HepG2 (cell line): ENCODE results near the gene NOB1. TPM values are rescaled to one million over a fixed set of nuclear protein-coding genes. Genes with fewer than 3 reads are reported as not detected.

ENCODE experiments used
- CREM ChIP-seq, 2 experiments: sonication (generic) in 1 of 2; formaldehyde crosslinking in 1 of 2; IDR thresholded peaks; 2 replicates each; pipeline versions ENCODE4 v1.4.0 to v1.6.1; 2016 to 2020; ENCODE audit warnings: antibody characterized with exemption in 1 of 2, mild to moderate bottlenecking in 1 of 2, missing genetic modification reagents in 1 of 2
- HNRNPUL1 ChIP-seq: fragments of 200-400 bp; formaldehyde crosslinking; IDR thresholded peaks from 2 replicates; pipeline ENCODE4 v1.6.1; 2017; ENCODE audit warnings: low read depth, mild to moderate bottlenecking, low read length, moderate library complexity
- REPIN1 ChIP-seq: sonication (generic); formaldehyde crosslinking; IDR thresholded peaks from 2 replicates; pipeline ENCODE4 v1.8.0; 2022; ENCODE audit warnings: missing genetic modification reagents, low read depth, mild to moderate bottlenecking, borderline replicate concordance
- SP140L ChIP-seq: sonication (generic); formaldehyde crosslinking; IDR thresholded peaks from 2 replicates; pipeline ENCODE4 v1.4.0; 2020; ENCODE audit warnings: missing genetic modification reagents, borderline replicate concordance
- ZFY ChIP-seq: sonication (generic); formaldehyde crosslinking; IDR thresholded peaks from 2 replicates; pipeline ENCODE4 v1.4.0; 2020; ENCODE audit warnings: missing genetic modification reagents
- ZMYM4 ChIP-seq: sonication (generic); formaldehyde crosslinking; IDR thresholded peaks from 2 replicates; pipeline ENCODE4 v1.8.1; 2023; ENCODE audit warnings: mild to moderate bottlenecking, missing genetic modification reagents
- ZNF329 ChIP-seq: sonication (generic); formaldehyde crosslinking; IDR thresholded peaks from 2 replicates; pipeline ENCODE4 v1.9.0; 2021; ENCODE audit warnings: low read depth, mild to moderate bottlenecking, missing genetic modification reagents
- ZNF713 ChIP-seq: sonication (generic); formaldehyde crosslinking; IDR thresholded peaks from 2 replicates; pipeline ENCODE4 v1.4.0; 2020; ENCODE audit warnings: mild to moderate bottlenecking, missing genetic modification reagents
- polyA plus RNA-seq, 8 experiments: library from polyadenylated mRNA; depleted of rRNA in 3 of 8; stranded (reverse) in 7 of 8; unstranded in 1 of 8; fragments of >200 nt; fragmentation: Illumina TruSeq in 4 of 8; extraction: Trizol in 4 of 8; gene quantifications; 2 replicates each; pipeline versions ENCODE4 v1.2.1 to v1.2.3, GENCODE V29; 2011 to 2016; ENCODE audit warnings: low read depth in 4 of 8, missing spikeins in 1 of 8, mixed read lengths in 1 of 8; ENCODE audit not compliant: insufficient read depth in 1 of 8
- total RNA-seq, 5 experiments: library from RNA; depleted of rRNA; stranded (reverse); fragments of >200 nt; fragmentation: Illumina TruSeq; extraction: Trizol; gene quantifications; 2 replicates each; pipeline ENCODE4 v1.2.3, GENCODE V29; 2016; ENCODE audit warnings: low read depth in 1 of 5
- TF ChIP-seq, protein P1 (sequence below): sonication (generic); formaldehyde crosslinking; IDR thresholded peaks from 2 replicates; pipeline ENCODE4 v1.9.0; 2021; ENCODE audit warnings: mild to moderate bottlenecking, missing genetic modification reagents
- TF ChIP-seq, protein P2 (sequence below): sonication (generic); formaldehyde crosslinking; IDR thresholded peaks from 2 replicates; pipeline ENCODE4 v1.4.0; 2020; ENCODE audit warnings: mild to moderate bottlenecking, missing genetic modification reagents
- TF ChIP-seq, protein P3 (sequence below): sonication (generic); formaldehyde crosslinking; IDR thresholded peaks from 2 replicates; pipeline ENCODE4 v1.4.0; 2020; ENCODE audit warnings: missing genetic modification reagents
- TF ChIP-seq, protein P4 (sequence below): sonication (generic); formaldehyde crosslinking; IDR thresholded peaks from 2 replicates; pipeline ENCODE4 v1.4.0; 2020; ENCODE audit warnings: missing genetic modification reagents, borderline replicate concordance

NOB1 gene
- total and polyA plus RNA-seq, 2 of the 13 experiments (the other 11 are each of a cell fraction or from before 2014, with no cell fraction given), result 47.1 to 162 TPM

DNA sequence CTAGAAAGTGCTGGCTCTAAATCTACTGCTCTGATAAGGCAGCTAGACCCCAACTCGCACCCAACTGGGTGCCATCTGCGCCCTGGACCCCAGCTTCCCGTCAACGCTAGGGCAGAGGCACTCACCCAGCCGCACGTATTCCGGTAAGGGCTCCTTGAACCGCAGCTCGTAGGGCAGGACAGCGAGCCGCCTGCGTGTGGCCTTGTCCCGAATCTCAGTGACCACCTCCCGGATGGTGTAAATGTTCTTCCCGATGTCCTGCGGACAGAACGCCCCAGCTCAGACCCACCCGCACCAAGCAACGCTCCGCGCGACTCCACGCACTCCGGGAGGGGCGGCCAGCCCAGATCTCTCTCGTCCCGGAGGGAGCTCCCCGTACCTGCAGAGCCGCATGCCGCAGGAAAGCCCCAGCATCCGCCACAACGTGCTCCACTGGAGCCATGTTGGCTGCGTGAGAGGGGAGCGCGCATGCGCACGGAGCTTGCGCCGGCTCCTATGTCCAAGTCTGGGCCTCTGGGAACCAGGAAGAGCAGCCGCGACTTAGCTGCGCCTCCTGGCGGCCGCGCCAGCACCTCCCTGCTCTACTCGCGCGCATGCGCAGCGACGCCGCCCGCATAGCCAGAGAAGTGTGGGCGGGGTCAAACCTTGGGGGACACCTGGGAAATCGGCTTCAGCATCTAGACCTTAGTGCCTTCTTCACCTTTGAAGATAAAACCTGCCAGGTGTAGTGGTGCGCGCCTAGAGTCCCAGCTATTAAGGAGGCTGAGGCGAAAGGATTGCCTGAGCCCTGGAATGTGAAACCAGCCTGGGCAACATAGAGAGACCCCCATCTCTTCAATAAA lies at the start of gene NOB1 (continued):
- TF ChIP-seq, protein P1, sequence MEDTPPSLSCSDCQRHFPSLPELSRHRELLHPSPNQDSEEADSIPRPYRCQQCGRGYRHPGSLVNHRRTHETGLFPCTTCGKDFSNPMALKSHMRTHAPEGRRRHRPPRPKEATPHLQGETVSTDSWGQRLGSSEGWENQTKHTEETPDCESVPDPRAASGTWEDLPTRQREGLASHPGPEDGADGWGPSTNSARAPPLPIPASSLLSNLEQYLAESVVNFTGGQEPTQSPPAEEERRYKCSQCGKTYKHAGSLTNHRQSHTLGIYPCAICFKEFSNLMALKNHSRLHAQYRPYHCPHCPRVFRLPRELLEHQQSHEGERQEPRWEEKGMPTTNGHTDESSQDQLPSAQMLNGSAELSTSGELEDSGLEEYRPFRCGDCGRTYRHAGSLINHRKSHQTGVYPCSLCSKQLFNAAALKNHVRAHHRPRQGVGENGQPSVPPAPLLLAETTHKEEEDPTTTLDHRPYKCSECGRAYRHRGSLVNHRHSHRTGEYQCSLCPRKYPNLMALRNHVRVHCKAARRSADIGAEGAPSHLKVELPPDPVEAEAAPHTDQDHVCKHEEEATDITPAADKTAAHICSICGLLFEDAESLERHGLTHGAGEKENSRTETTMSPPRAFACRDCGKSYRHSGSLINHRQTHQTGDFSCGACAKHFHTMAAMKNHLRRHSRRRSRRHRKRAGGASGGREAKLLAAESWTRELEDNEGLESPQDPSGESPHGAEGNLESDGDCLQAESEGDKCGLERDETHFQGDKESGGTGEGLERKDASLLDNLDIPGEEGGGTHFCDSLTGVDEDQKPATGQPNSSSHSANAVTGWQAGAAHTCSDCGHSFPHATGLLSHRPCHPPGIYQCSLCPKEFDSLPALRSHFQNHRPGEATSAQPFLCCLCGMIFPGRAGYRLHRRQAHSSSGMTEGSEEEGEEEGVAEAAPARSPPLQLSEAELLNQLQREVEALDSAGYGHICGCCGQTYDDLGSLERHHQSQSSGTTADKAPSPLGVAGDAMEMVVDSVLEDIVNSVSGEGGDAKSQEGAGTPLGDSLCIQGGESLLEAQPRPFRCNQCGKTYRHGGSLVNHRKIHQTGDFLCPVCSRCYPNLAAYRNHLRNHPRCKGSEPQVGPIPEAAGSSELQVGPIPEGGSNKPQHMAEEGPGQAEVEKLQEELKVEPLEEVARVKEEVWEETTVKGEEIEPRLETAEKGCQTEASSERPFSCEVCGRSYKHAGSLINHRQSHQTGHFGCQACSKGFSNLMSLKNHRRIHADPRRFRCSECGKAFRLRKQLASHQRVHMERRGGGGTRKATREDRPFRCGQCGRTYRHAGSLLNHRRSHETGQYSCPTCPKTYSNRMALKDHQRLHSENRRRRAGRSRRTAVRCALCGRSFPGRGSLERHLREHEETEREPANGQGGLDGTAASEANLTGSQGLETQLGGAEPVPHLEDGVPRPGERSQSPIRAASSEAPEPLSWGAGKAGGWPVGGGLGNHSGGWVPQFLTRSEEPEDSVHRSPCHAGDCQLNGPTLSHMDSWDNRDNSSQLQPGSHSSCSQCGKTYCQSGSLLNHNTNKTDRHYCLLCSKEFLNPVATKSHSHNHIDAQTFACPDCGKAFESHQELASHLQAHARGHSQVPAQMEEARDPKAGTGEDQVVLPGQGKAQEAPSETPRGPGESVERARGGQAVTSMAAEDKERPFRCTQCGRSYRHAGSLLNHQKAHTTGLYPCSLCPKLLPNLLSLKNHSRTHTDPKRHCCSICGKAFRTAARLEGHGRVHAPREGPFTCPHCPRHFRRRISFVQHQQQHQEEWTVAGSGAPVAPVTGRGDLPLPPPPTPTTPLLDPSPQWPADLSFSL (CRISPR knock-in tag), result no peak
- TF ChIP-seq, protein P2, sequence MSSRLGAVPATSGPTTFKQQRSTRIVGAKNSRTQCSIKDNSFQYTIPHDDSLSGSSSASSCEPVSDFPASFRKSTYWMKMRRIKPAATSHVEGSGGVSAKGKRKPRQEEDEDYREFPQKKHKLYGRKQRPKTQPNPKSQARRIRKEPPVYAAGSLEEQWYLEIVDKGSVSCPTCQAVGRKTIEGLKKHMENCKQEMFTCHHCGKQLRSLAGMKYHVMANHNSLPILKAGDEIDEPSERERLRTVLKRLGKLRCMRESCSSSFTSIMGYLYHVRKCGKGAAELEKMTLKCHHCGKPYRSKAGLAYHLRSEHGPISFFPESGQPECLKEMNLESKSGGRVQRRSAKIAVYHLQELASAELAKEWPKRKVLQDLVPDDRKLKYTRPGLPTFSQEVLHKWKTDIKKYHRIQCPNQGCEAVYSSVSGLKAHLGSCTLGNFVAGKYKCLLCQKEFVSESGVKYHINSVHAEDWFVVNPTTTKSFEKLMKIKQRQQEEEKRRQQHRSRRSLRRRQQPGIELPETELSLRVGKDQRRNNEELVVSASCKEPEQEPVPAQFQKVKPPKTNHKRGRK (CRISPR knock-in tag), result no peak
- TF ChIP-seq HNRNPUL1 (no peak), ZFY (CRISPR knock-in tag) (peak; percentile 94), ZNF329 (CRISPR knock-in tag) (no peak), REPIN1 (CRISPR knock-in tag) (peak; percentile 98), ZMYM4 (CRISPR knock-in tag) (peak; percentile 92), SP140L (CRISPR knock-in tag) (0 out of 2 replicates have a peak, but pooled peaks have one; percentile 35), CREM (IDR thresholded peaks at IDR 0.05) (peak; percentile 34; the same call in 1 of the 2 replicates), CREM (CRISPR knock-in tag; IDR thresholded peaks at IDR 0.05) (no peak; the same call in 1 of the 2 replicates), ZNF713 (CRISPR knock-in tag) (no peak; the same call in none of the 2 replicates)
- TF ChIP-seq, protein P3, sequence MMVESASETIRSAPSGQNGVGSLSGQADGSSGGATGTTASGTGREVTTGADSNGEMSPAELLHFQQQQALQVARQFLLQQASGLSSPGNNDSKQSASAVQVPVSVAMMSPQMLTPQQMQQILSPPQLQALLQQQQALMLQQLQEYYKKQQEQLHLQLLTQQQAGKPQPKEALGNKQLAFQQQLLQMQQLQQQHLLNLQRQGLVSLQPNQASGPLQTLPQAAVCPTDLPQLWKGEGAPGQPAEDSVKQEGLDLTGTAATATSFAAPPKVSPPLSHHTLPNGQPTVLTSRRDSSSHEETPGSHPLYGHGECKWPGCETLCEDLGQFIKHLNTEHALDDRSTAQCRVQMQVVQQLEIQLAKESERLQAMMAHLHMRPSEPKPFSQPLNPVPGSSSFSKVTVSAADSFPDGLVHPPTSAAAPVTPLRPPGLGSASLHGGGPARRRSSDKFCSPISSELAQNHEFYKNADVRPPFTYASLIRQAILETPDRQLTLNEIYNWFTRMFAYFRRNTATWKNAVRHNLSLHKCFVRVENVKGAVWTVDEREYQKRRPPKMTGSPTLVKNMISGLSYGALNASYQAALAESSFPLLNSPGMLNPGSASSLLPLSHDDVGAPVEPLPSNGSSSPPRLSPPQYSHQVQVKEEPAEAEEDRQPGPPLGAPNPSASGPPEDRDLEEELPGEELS (CRISPR knock-in tag), result peak; percentile 32; the same call in 1 of the 2 replicates
- TF ChIP-seq, protein P4, sequence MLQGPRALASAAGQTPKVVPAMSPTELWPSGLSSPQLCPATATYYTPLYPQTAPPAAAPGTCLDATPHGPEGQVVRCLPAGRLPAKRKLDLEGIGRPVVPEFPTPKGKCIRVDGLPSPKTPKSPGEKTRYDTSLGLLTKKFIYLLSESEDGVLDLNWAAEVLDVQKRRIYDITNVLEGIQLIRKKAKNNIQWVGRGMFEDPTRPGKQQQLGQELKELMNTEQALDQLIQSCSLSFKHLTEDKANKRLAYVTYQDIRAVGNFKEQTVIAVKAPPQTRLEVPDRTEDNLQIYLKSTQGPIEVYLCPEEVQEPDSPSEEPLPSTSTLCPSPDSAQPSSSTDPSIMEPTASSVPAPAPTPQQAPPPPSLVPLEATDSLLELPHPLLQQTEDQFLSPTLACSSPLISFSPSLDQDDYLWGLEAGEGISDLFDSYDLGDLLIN (CRISPR knock-in tag), result peak; percentile 87; the same call in 1 of the 2 replicates
